Activated CD4-positive, alpha-beta T cell treated with anti-CD3 and anti-CD28 coated beads for 48 hours (primary cell): ENCODE results near the gene SLC30A10.
"Not testable (repeated sequence)": the region's sequence is repeated elsewhere in the genome, so short reads cannot be mapped to it uniquely, and the experiment has no call there.

Experiments used
- DNase-seq: peaks from one replicate; pipeline ENCODE4 v3.0.0-alpha.2; 2020

Gene SLC30A10

GRCh38 chr1:219888667-219889066 lies 39.7 kb downstream of the SLC30A10 start:
- not testable (repeated sequence) for DNase-seq

DNA sequence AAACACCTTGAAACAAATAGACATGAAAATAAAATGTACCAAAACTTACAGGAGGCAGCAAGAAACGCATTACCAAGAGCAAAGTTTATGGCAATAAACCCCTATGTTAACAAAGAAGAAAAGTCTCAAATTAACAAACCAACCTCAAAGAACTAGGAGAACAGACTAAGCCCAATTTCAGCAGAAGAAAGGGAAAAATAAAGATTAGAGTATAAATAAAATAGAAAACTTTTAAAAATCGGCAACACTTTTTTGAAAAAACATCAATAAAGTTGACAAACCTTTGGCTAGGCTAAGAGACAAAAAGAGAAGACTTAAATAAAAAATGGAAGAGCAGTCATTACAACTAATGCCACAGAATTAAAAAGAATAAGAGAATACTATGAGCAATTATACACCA lies 42.7 kb downstream of the SLC30A10 start:
- no peak for DNase-seq

- no peak for DNase-seq
These were observed 44.7 kb downstream of the SLC30A10 start for GRCh38 chr1:219883400-219884332.

- no peak for DNase-seq
These were observed 45.6 kb downstream of the SLC30A10 start for GRCh38 chr1:219882755-219883154.

GRCh38 chr1:219882096-219882495 lies 46.3 kb downstream of the SLC30A10 start:
- no peak for DNase-seq

- no peak for DNase-seq
These were observed 47.4 kb downstream of the SLC30A10 start for GRCh38 chr1:219880765-219881457.

GRCh38 chr1:219876798-219877209 lies 51.6 kb downstream of the SLC30A10 start:
- DNase-seq, result no peak

- no peak for DNase-seq
These were observed 52.5 kb downstream of the SLC30A10 start for GRCh38 chr1:219875860-219876259.

GRCh38 chr1:219872538-219872937 lies 55.8 kb downstream of the SLC30A10 start:
- not testable (repeated sequence) for DNase-seq

DNA sequence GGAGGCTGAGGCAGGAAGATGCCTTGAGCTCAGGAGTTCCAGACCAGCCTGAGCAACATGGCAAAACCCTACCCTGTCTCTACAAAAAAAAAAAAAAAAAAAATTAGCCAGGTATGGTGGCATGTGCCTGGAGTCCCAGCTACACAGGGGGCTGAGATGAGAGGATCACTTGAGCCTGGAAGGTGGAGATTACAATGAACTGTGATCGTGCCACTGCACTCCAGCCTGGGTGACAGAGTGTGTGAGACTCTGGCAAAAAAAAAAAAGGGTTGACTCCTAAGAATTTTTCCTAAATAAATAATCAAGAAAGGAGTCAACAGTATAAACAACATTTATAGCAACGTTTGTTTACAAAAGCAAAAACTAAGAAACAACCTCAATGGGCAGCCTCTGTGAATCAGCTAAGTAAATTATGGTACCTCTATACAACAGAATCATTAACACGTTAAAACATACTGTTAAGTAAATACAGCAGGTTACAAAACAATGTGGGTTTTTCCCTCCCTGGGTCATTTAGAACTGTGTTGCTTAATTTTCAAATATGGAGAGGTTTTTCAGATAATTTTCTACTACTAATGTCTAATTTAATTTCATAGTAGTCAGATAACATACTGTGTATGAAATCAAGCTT lies 56.8 kb downstream of the SLC30A10 start:
- no peak for DNase-seq

DNA sequence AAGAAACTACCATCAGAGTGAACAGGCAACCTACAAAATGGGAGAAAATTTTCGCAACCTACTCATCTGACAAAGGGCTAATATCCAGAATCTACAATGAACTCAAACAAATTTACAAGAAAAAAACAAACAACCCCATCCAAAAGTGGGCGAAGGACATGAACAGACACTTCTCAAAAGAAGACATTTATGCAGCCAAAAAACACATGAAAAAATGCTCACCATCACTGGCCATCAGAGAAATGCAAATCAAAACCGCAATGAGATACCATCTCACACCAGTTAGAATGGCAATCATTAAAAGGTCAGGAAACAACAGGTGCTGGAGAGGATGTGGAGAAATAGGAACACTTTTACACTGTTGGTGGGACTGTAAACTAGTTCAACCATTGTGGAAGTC lies 59.7 kb downstream of the SLC30A10 start:
- DNase-seq, result not testable (repeated sequence)
